H9 (cell line): ENCODE results near the gene RASA3. TPM values are rescaled to one million over a fixed set of nuclear protein-coding genes. Genes with fewer than 3 reads are reported as not detected.

Experiments used
- DNase-seq: peaks from one replicate; pipeline ENCODE4 v3.0.0-alpha.2; 2017
- H2AFZ ChIP-seq: one replicate; pipeline ENCODE4 v1.6.1; 2013; ENCODE audit warnings: mild to moderate bottlenecking, low read length, control low read depth, moderate library complexity
- H2AK5ac ChIP-seq: 2 replicates; pipeline ENCODE4 v1.6.1; 2013; ENCODE audit warnings: low read length, control low read depth, mixed read lengths; ENCODE audit not compliant: insufficient read length
- H2BK120ac ChIP-seq: one replicate; pipeline ENCODE4 v1.6.1; 2013; ENCODE audit warnings: low read depth, mild to moderate bottlenecking, low read length, control low read depth, inconsistent platforms; ENCODE audit not compliant: poor library complexity, severe bottlenecking
- H2BK12ac ChIP-seq: 2 replicates; pipeline ENCODE4 v1.6.1; 2013; ENCODE audit warnings: low read length, control low read depth, mixed read lengths, low read depth; ENCODE audit not compliant: insufficient read length
- H2BK15ac ChIP-seq: 2 replicates; pipeline ENCODE4 v1.6.1; 2013; ENCODE audit warnings: low read depth, low read length, control low read depth
- H2BK20ac ChIP-seq: one replicate; pipeline ENCODE4 v1.6.1; 2013; ENCODE audit warnings: low read depth, mild to moderate bottlenecking, low read length, control low read depth, inconsistent platforms; ENCODE audit not compliant: poor library complexity, severe bottlenecking
- H2BK5ac ChIP-seq: 2 replicates; pipeline ENCODE4 v1.6.1; 2013; ENCODE audit warnings: low read length, control low read depth, mixed read lengths; ENCODE audit not compliant: insufficient read length
- H3K14ac ChIP-seq: 2 replicates; pipeline ENCODE4 v1.6.1; 2013; ENCODE audit warnings: low read length, control low read depth; ENCODE audit not compliant: insufficient read depth
- H3K18ac ChIP-seq: 2 replicates; pipeline ENCODE4 v1.6.1; 2013; ENCODE audit warnings: low read depth, mild to moderate bottlenecking, mixed read lengths, low read length, control low read depth; ENCODE audit not compliant: insufficient read length
- H3K23ac ChIP-seq: 2 replicates; pipeline ENCODE4 v1.6.1; 2013; ENCODE audit warnings: low read length, control low read depth, mixed read lengths, low read depth; ENCODE audit not compliant: insufficient read length
- H3K23me2 ChIP-seq: 2 replicates; pipeline ENCODE4 v1.6.1; 2013; ENCODE audit warnings: low read depth, mild to moderate bottlenecking, mixed read lengths, low read length, control low read depth; ENCODE audit not compliant: insufficient read length, poor library complexity, severe bottlenecking
- H3K27ac ChIP-seq: 2 replicates; pipeline ENCODE4 v1.5.1; 2013; ENCODE audit warnings: low read length, control low read depth, mixed read lengths, low read depth; ENCODE audit not compliant: insufficient read length
- H3K27me3 ChIP-seq: 2 replicates; pipeline ENCODE4 v1.6.1; 2013; ENCODE audit warnings: low read length, control low read depth, inconsistent platforms; ENCODE audit not compliant: insufficient read depth
- H3K4ac ChIP-seq: 2 replicates; pipeline ENCODE4 v1.6.1; 2013; ENCODE audit warnings: low read depth, mild to moderate bottlenecking, control low read depth, inconsistent platforms, low read length, moderate library complexity
- H3K4me1 ChIP-seq: 2 replicates; pipeline ENCODE4 v1.6.1; 2013; ENCODE audit warnings: low read length, control low read depth, inconsistent platforms; ENCODE audit not compliant: insufficient read depth
- H3K4me2 ChIP-seq: 2 replicates; pipeline ENCODE4 v1.6.1; 2013; ENCODE audit warnings: low read length, control low read depth, mixed read lengths; ENCODE audit not compliant: insufficient read length, insufficient read depth
- H3K56ac ChIP-seq: 2 replicates; pipeline ENCODE4 v1.6.1; 2013; ENCODE audit warnings: low read depth, mild to moderate bottlenecking, mixed read lengths, low read length, control low read depth; ENCODE audit not compliant: insufficient read length
- H3K79me1 ChIP-seq: 2 replicates; pipeline ENCODE4 v1.6.1; 2013; ENCODE audit warnings: low read depth, mild to moderate bottlenecking, moderate library complexity, low read length, control low read depth, inconsistent platforms; ENCODE audit not compliant: insufficient read depth, poor library complexity, severe bottlenecking
- H3K79me2 ChIP-seq: 2 replicates; pipeline ENCODE4 v1.6.1; 2013; ENCODE audit warnings: low read length, control low read depth, inconsistent platforms; ENCODE audit not compliant: insufficient read depth
- H3K9ac ChIP-seq: 2 replicates; pipeline ENCODE4 v1.6.1; 2013; ENCODE audit warnings: low read length, control low read depth, mixed read lengths; ENCODE audit not compliant: insufficient read length; ENCODE audit errors: extremely low read depth
- H3K9me3 ChIP-seq: one replicate; pipeline ENCODE4 v1.6.1; 2013; ENCODE audit warnings: low read depth, low read length, inconsistent platforms; ENCODE audit not compliant: control insufficient read depth
- H3T11ph ChIP-seq: one replicate; pipeline ENCODE4 v1.6.1; 2013; ENCODE audit warnings: mild to moderate bottlenecking, low read length, control low read depth, inconsistent platforms
- H4K20me1 ChIP-seq: one replicate; pipeline ENCODE4 v1.6.1; 2013; ENCODE audit not compliant: control insufficient read depth, insufficient read length, insufficient read depth
- H4K5ac ChIP-seq: 2 replicates; pipeline ENCODE4 v1.6.1; 2013; ENCODE audit warnings: low read depth, mild to moderate bottlenecking, mixed read lengths, low read length, control low read depth; ENCODE audit not compliant: insufficient read length
- H4K8ac ChIP-seq: replicated peaks from 2 replicates; pipeline ENCODE4 v1.6.1; 2013; ENCODE audit warnings: low read length, control low read depth, mixed read lengths, low read depth; ENCODE audit not compliant: insufficient read length
- H4K91ac ChIP-seq: 2 replicates; pipeline ENCODE4 v1.6.1; 2013; ENCODE audit warnings: low read depth, mild to moderate bottlenecking, moderate library complexity, mixed read lengths, low read length, control low read depth; ENCODE audit not compliant: insufficient read length
- H3K27ac Mint-ChIP-seq, 3 experiments: 2 replicates in 2 of 3; 3 replicates in 1 of 3; pipeline ENCODE4 v1.8.0; 2020 to 2021; ENCODE audit warnings: mixed read lengths in 3 of 3, mild to moderate bottlenecking in 1 of 3, moderate library complexity in 1 of 3
- H3K27me3 Mint-ChIP-seq: 2 replicates; pipeline ENCODE4 v1.8.0; 2021; ENCODE audit warnings: low read depth, mild to moderate bottlenecking, moderate library complexity, mixed read lengths
- H3K36me3 Mint-ChIP-seq, 3 experiments: 2 replicates in 2 of 3; 3 replicates in 1 of 3; pipeline ENCODE4 v1.8.0; 2020 to 2021; ENCODE audit warnings: low read depth in 3 of 3, mixed read lengths in 3 of 3; ENCODE audit not compliant: insufficient read depth in 1 of 3
- H3K4me1 Mint-ChIP-seq, 2 experiments: 2 replicates each; pipeline ENCODE4 v1.8.0; 2020; ENCODE audit warnings: mixed read lengths in 2 of 2
- H3K4me3 Mint-ChIP-seq, 2 experiments: 2 replicates in 1 of 2; 3 replicates in 1 of 2; pipeline ENCODE4 v1.8.0; 2020 to 2021; ENCODE audit warnings: mild to moderate bottlenecking in 2 of 2, mixed read lengths in 2 of 2, moderate library complexity in 1 of 2
- H3K9me3 Mint-ChIP-seq, 2 experiments: 2 replicates in 1 of 2; 3 replicates in 1 of 2; pipeline ENCODE4 v1.8.0; 2020; ENCODE audit warnings: mild to moderate bottlenecking in 2 of 2, mixed read lengths in 2 of 2, moderate library complexity in 1 of 2
- WGBS: extraction: QIAGEN DNeasy Blood & Tissue Kit; methylation state at CpG from one replicate; pipeline ENCODE4 v1.1.7; 2013; ENCODE audit warnings: missing lambda C conversion rate, low lambda C conversion rate, mixed read lengths; ENCODE audit not compliant: insufficient read length; ENCODE audit errors: extremely low coverage; 5-methylcytosine and 5-hydroxymethylcytosine counted together
- total RNA-seq: library from RNA; stranded (reverse); gene quantifications from 2 replicates; pipeline ENCODE4 v1.2.1, GENCODE V29; 2021
- TF ChIP-seq, protein P1 (sequence below): fragments of 200-600 bp; sonication (generic); conservative IDR thresholded peaks from 3 replicates; pipeline ENCODE4 v1.8.0; 2021; ENCODE audit warnings: antibody characterized with exemption, mild to moderate bottlenecking

RASA3 gene
- total RNA-seq, 1 experiment from 2014 or later = 12.3 TPM

GRCh38 chr13:114012921-114013320 lies 119.5 kb downstream of the RASA3 start:
- Histone ChIP-seq H2BK20ac (no peak overlapping the region), H3K23ac (no peak overlapping the region), H4K5ac (no peak overlapping the region), H3K4me1 (no peaks in the 10 kb centered on the region), H2AK5ac (no peak overlapping the region), H3K4ac (no peak overlapping the region), H4K91ac (no peak overlapping the region), H2BK15ac (no peak overlapping the region), H3K23me2 (no peaks in the 10 kb centered on the region), H3T11ph (no peak overlapping the region), H2BK5ac (no peak overlapping the region), H4K8ac (no peak overlapping the region), H3K9me3 (no peaks in the 10 kb centered on the region), H4K20me1 (no peaks in the 10 kb centered on the region), H2BK12ac (no peak overlapping the region), H2BK120ac (no peak overlapping the region), H2AFZ (no peak overlapping the region), H3K4me2 (no peak overlapping the region), H3K14ac (no peak overlapping the region; the same call in 1 of the 2 replicates), H3K27ac (no peak overlapping the region), H3K18ac (no peak overlapping the region), H3K79me1 (no peaks in the 10 kb centered on the region), H3K9ac (no peak overlapping the region), H3K79me2 (no peaks in the 10 kb centered on the region), H3K27me3 (no peaks in the 10 kb centered on the region), H3K56ac (no peak overlapping the region)
- DNase-seq = no peak
- TF ChIP-seq, protein P1, sequence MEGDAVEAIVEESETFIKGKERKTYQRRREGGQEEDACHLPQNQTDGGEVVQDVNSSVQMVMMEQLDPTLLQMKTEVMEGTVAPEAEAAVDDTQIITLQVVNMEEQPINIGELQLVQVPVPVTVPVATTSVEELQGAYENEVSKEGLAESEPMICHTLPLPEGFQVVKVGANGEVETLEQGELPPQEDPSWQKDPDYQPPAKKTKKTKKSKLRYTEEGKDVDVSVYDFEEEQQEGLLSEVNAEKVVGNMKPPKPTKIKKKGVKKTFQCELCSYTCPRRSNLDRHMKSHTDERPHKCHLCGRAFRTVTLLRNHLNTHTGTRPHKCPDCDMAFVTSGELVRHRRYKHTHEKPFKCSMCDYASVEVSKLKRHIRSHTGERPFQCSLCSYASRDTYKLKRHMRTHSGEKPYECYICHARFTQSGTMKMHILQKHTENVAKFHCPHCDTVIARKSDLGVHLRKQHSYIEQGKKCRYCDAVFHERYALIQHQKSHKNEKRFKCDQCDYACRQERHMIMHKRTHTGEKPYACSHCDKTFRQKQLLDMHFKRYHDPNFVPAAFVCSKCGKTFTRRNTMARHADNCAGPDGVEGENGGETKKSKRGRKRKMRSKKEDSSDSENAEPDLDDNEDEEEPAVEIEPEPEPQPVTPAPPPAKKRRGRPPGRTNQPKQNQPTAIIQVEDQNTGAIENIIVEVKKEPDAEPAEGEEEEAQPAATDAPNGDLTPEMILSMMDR = no peak
- H3K36me3 Mint-ChIP-seq = peaks cover 10 to 11% (median 10%) of the 10 kb centered on the region in 3 experiments
- H3K27ac Mint-ChIP-seq = no peak overlapping the region
- 100% methylated on average over 1 of the region's 21 CpGs for WGBS
- no peaks in the 10 kb centered on the region for H3K9me3 Mint-ChIP-seq
- H3K4me1 Mint-ChIP-seq = no peaks in the 10 kb centered on the region; a peak in 1 of 4 replicates
- H3K27me3 Mint-ChIP-seq = no peaks in the 10 kb centered on the region
- H3K4me3 Mint-ChIP-seq = no peak overlapping the region
